ENCODE data around the gene FAM228A. TPM values are rescaled to one million over a fixed set of nuclear protein-coding genes. Genes with fewer than 3 reads are reported as not detected.

FAM228A gene
- total and polyA plus RNA-seq, 2 of the 4 experiments (the other 2 are of a cell fraction), result not detected

- Histone ChIP-seq H3K4me2 (ENCODE audit: low read depth, low read length) (no peak overlapping the region), H3K18ac (ENCODE audit: low read depth, low read length) (no peak overlapping the region), H2AK9ac (replicated peaks; ENCODE audit: low read depth, low read length, poor library complexity) (no peak overlapping the region), H3K14ac (replicated peaks; ENCODE audit: low read depth, low read length) (no peak overlapping the region), H4K20me1 (ENCODE audit: insufficient read depth, low read length) (no peaks in the 10 kb centered on the region), H3K56ac (ENCODE audit: extremely low read depth, insufficient read depth, low read length) (no peak overlapping the region), H3K36me3 (ENCODE audit: control insufficient read depth, insufficient read depth, low read length) (peaks cover 5% of the 10 kb centered on the region; the same call in 1 of the 2 replicates), H3K23ac (ENCODE audit: low read depth, low read length) (no peak overlapping the region), H3K27me3 (ENCODE audit: control insufficient read depth, insufficient read depth, low read length) (no peaks in the 10 kb centered on the region), H2BK120ac (ENCODE audit: low read depth, low read length) (no peak overlapping the region), H2BK5ac (ENCODE audit: low read depth, low read length, poor library complexity, severe bottlenecking) (no peak overlapping the region), H3K9me3 (ENCODE audit: control insufficient read depth, insufficient read depth, low read length) (peaks cover 6% of the 10 kb centered on the region), H3K9ac (ENCODE audit: low read depth, low read length) (no peak overlapping the region), H2AK5ac (ENCODE audit: low read depth, low read length) (no peak overlapping the region), H4K8ac (ENCODE audit: low read depth in 2 of 2, low read length in 2 of 2) (no peak overlapping the region), H2BK15ac (ENCODE audit: low read depth, low read length) (no peak overlapping the region), H3K4ac (ENCODE audit: low read depth, low read length) (no peak overlapping the region), H4K5ac (ENCODE audit: low read depth, low read length) (no peak overlapping the region), H3K4me3 (ENCODE audit: insufficient read depth, low read depth, low read length) (no peak overlapping the region), H3K9me1 (ENCODE audit: insufficient read depth, low read length) (peaks cover 4% of the 10 kb centered on the region; the same call in 1 of the 2 replicates), H4K91ac (ENCODE audit: insufficient read depth, low read depth, low read length) (no peak overlapping the region), H3K4me1 (ENCODE audit: control insufficient read depth, insufficient read depth, low read length) (no peaks in the 10 kb centered on the region), H2BK20ac (ENCODE audit: low read depth, low read length) (no peak overlapping the region), H3K79me1 (ENCODE audit: low read depth in 1 of 2, low read length in 2 of 2) (no peaks in the 10 kb centered on the region), H2AFZ (replicated peaks; ENCODE audit: low read length, poor library complexity) (no peak overlapping the region), H3K27ac (ENCODE audit: insufficient read depth, low read length) (no peak overlapping the region)
- ChIA-PET CTCF (no interaction called here), POLR2A (ENCODE audit: unreplicated experiment) (no interaction called here)
- WGBS, 2 experiments (ENCODE audit: extremely low coverage in 2 of 2, insufficient read length in 1 of 2), result 91% methylated on average over 3 of the region's 5 CpGs; no CpG with 5 or more reads in 1 of the 2 experiments
- DNase-seq (no peak), ATAC-seq (ENCODE audit: low read depth) (no peak)
- intact Hi-C loops (cut with micrococcal nuclease) (no loop called here), in situ Hi-C loops (cut with MboI; ENCODE audit: low sequenced_read_pairs) (no loop called here), dilution Hi-C loops (cut with HindIII; ENCODE audit: low sequenced_read_pairs, unreplicated experiment) (no loop called here)
- no peak for TF ChIP-seq CHD1 (IDR thresholded peaks at IDR 0.05; ENCODE audit: low read depth, low read length)
- TF ChIP-seq NFE2L2 (IDR thresholded peaks at IDR 0.05; ENCODE audit: low read depth, low read length), result no peak
- TF ChIP-seq, protein P1, sequence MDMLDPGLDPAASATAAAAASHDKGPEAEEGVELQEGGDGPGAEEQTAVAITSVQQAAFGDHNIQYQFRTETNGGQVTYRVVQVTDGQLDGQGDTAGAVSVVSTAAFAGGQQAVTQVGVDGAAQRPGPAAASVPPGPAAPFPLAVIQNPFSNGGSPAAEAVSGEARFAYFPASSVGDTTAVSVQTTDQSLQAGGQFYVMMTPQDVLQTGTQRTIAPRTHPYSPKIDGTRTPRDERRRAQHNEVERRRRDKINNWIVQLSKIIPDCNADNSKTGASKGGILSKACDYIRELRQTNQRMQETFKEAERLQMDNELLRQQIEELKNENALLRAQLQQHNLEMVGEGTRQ (IDR thresholded peaks at IDR 0.05; ENCODE audit: low read depth, low read length), result no peak
- TF ChIP-seq CEBPB (IDR thresholded peaks at IDR 0.05; ENCODE audit: low read depth, low read length), result no peak
- no TSS peak for BruUV-seq (replicated peaks)
Measured at GRCh38 chr2:24152413-24153197, 22.2 kb upstream of the FAM228A start.
